GM12875 (cell line): Measurements from ENCODE around the gene FAM229A.
A peak's percentile ranks its signal among the peaks of the same experiment; 100 is the strongest.

Source experiments
- H3K4me3 ChIP-seq: one replicate; pipeline ENCODE4 v1.5.1; 2011; ENCODE audit warnings: low read depth, low read length, control low read depth
- TF ChIP-seq, protein P1 (sequence below): IDR thresholded peaks from 2 replicates; pipeline ENCODE4 v1.5.1; 2011; ENCODE audit warnings: low read depth, mild to moderate bottlenecking, control low read depth, inconsistent platforms, low read length, moderate library complexity, borderline replicate concordance; ENCODE audit not compliant: insufficient read depth

Gene FAM229A

DNA sequence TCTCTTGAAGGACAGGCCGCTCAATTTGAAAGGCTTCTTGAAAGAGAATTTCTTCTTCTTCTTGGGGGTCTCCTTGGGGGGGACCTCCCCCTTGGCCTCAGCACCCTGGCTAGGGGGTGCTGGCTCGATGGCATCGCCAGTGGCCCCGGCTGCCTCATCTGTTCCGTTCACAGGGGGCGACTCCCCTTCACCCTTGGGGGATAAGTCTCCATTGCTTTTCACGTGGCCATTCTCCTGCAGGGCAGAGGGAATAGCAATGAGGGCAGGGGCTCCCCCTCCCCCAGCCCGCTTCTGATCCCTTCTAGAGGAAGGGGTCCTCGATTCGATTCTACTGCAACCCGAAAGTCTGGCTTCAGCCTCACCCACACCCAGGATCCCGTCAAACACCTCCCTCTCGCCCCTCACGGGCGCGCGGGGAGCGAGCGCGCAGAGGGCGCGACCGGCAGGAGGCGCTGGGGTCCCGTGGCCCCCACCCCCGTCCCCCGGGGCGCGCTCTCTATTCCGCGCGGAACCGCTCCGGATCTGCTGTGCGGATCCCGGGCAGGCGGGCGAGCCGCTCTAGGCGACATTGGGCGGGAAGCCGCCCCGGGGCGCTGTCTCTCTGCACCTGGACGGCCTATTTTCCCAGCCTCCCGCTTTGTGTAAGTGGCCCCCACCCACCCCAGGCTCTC, 27.3 kb downstream of the FAM229A start:
- peak overlapping the region; percentile 89 for H3K4me3 ChIP-seq
- TF ChIP-seq, protein P1, sequence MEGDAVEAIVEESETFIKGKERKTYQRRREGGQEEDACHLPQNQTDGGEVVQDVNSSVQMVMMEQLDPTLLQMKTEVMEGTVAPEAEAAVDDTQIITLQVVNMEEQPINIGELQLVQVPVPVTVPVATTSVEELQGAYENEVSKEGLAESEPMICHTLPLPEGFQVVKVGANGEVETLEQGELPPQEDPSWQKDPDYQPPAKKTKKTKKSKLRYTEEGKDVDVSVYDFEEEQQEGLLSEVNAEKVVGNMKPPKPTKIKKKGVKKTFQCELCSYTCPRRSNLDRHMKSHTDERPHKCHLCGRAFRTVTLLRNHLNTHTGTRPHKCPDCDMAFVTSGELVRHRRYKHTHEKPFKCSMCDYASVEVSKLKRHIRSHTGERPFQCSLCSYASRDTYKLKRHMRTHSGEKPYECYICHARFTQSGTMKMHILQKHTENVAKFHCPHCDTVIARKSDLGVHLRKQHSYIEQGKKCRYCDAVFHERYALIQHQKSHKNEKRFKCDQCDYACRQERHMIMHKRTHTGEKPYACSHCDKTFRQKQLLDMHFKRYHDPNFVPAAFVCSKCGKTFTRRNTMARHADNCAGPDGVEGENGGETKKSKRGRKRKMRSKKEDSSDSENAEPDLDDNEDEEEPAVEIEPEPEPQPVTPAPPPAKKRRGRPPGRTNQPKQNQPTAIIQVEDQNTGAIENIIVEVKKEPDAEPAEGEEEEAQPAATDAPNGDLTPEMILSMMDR: peak; percentile 90

DNA sequence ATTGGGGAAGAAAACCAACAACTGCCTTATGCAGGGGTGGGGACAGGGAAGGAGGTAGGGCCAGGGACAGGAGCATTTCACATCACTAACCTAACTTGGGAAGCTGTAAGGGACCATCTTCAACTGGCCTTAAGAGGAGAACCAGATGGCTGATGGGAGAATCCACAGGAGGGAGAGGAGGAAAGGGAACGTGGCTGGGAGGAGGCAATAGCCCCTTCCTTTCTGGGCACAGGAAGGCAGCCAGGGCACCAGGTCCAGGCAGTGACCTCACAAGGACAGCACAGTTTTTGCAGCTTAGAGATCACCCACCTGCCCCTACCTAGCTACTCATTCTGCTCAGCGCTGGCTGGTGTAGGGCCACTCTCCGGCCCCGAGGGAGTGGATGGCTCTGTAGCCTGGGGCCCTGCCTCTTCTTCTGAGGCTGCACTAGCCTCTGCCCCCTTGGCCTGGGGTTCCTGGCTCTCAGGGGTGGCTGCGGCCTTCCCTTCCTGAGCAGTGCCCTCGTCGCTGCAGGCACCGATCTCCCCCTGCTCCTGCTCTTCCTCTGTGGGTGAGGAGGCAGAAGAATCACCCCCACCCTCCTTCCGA, 27.9 kb downstream of the FAM229A start:
- H3K4me3 ChIP-seq: peak overlapping the region; percentile 89
- TF ChIP-seq, protein P1: no peak

DNA sequence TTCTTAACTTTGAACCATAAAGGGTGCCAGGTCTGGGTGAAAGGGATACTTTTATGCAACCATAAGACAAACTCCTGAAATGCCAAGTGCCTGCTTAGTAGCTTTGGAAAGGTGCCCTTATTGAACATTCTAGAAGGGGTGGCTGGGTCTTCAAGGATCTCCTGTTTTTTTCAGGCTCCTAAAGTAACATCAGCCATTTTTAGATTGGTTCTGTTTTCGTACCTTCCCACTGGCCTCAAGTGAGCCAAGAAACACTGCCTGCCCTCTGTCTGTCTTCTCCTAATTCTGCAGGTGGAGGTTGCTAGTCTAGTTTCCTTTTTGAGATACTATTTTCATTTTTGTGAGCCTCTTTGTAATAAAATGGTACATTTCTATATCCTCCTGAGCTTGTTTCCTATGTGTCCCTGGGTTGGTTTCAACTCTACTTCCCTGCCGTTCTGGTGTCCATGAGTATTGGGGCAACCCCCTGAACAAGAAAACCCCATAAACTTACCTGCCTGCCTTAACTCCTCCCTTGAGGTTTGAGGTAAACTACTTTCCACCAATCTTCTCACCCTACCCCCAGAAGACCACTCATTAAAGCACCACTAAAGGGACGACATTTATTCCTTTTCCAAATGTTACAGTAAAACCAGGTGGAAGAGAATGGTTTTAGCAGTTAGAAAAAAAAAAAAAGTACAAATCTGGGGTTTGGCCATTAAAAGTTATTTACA, 28.9 kb downstream of the FAM229A start:
- peak overlapping the region; percentile 89 for H3K4me3 ChIP-seq
- TF ChIP-seq, protein P1: no peak

DNA sequence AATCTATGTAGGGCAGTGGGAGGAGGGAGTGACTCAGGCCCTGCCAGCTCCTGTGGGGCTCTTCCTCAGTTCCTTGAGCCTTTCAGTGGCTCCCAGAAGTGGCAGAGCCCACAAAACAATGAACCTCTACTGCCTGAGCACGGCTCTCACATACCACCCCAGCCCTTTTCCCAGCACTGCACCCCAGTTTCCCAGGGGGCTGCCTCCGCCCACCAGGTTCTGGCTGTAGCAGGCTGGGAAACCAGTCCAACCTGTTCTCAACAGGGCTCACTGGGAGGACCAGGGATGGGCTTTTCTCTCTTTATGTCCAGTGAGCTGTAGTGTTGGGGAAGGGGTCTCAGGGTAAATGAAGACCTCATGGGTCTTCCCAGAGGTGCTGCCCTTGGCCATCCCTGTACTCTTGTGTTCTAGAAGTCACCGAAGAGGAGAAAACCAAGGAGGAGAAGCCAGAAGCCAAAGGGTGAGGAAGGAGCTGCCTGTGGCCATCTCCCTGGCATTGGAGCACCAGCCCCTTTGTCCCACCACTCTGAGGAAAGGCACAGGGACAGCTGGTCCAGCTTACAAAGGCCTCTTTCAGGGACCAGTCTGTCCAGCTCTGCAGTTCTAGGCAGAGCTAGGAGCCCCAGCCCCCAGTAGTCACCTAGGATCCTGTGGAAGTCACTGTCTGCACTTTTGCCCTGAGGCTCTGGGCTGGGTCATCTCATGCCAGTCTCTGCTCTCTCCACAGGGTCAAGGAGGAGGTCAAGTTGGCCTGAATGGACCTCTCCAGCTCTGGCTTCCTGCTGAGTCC, 29.8 kb downstream of the FAM229A start:
- no peak overlapping the region for H3K4me3 ChIP-seq

DNA sequence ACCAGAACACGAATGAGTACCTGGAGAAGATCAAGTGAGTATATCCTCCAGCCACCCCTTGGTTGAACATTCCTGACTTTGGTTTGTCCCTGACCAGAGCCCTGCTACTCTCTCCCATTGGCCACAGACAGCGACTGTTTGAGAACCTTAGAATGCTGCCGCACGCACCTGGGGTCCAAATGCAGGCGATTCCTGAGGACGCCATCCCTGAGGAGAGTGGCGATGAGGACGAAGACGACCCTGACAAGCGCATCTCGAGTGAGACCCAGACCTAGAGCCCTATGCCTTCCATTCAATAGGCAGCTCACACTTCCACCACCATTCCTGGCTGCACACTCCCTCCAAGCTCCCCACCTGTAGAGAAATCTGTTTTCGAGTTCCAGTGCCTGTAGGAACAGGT, 30.7 kb downstream of the FAM229A start:
- no peak overlapping the region for H3K4me3 ChIP-seq
- TF ChIP-seq, protein P1: no peak

More for the DNA sequence above, 29.8 kb downstream of the FAM229A start:
- TF ChIP-seq, protein P1: no peak

DNA sequence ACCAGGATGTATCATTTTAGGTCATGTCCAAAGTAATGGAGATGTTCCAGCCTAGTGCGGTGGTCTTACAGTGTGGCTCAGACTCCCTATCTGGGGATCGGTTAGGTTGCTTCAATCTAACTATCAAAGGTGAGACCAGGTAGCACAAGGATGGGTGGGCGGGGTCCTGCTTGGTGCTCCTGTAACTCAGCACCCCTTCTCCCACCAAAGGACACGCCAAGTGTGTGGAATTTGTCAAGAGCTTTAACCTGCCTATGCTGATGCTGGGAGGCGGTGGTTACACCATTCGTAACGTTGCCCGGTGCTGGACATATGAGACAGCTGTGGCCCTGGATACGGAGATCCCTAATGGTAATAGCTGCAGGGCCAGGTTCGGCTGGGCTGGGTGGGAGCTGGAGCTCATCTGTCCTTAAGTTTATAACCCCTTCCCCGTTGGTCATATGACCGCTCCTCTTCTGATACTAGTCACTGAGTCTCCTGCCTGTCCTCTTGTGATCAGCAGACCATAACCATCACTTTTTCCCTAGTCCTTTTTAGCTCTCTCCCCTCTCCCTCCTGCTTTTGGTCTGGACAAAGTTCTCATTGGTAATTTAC, 31.6 kb downstream of the FAM229A start:
- no peak overlapping the region for H3K4me3 ChIP-seq
- TF ChIP-seq, protein P1: no peak
